OCI-LY7 (cell line): ENCODE data around the gene SAXO1.

ENCODE experiments used
- EZH2phosphoT487 ChIP-seq: fragments of 200-600 bp; sonication (generic); IDR thresholded peaks from 2 replicates; pipeline ENCODE4 v1.6.1; 2018; ENCODE audit warnings: low read depth, borderline replicate concordance, mild to moderate bottlenecking, mixed run types, antibody characterized with exemption, low read length, moderate library complexity, mixed read lengths
- TF ChIP-seq, protein P1 (sequence below): fragments of 200-600 bp; sonication (generic); conservative IDR thresholded peaks from 2 replicates; pipeline ENCODE4 v1.5.1; 2014; ENCODE audit warnings: mild to moderate bottlenecking, antibody characterized with exemption, low read length, moderate library complexity, mixed read lengths

DNA sequence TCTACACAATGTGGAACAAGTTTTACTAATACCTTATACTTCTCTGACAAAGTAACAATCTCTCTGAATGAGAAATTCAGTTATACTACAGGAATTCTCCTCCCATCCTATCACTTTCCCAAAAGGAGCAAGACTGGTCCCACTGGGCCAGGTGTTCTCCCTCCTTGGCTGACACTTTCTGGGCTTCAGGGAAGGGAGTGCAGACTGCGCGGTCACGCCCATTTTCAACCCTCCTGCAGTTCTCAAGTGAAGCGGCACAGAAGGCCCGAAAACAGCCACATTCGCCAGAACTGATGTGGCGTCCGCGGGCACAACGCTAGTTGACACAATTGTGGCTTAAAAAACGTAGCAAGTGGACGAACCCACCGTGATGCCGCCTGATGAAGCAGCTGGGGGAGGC, 603 bp downstream of the SAXO1 start:
- TF ChIP-seq EZH2phosphoT487, result no peak
- TF ChIP-seq, protein P1, sequence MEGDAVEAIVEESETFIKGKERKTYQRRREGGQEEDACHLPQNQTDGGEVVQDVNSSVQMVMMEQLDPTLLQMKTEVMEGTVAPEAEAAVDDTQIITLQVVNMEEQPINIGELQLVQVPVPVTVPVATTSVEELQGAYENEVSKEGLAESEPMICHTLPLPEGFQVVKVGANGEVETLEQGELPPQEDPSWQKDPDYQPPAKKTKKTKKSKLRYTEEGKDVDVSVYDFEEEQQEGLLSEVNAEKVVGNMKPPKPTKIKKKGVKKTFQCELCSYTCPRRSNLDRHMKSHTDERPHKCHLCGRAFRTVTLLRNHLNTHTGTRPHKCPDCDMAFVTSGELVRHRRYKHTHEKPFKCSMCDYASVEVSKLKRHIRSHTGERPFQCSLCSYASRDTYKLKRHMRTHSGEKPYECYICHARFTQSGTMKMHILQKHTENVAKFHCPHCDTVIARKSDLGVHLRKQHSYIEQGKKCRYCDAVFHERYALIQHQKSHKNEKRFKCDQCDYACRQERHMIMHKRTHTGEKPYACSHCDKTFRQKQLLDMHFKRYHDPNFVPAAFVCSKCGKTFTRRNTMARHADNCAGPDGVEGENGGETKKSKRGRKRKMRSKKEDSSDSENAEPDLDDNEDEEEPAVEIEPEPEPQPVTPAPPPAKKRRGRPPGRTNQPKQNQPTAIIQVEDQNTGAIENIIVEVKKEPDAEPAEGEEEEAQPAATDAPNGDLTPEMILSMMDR, result no peak
